ENCODE measurements around the gene PLA2G2F.

The PLA2G2F gene

GRCh38 chr1:20174937-20175666 is 36.0 kb downstream of the PLA2G2F start:
- no peak for DNase-seq

- no peak for DNase-seq
Measured at GRCh38 chr1:20178634-20179370, 39.7 kb downstream of the PLA2G2F start.

GRCh38 chr1:20179371-20180128 is 40.4 kb downstream of the PLA2G2F start:
- no peak for DNase-seq

GRCh38 chr1:20180129-20180843 is 41.2 kb downstream of the PLA2G2F start:
- no peak for DNase-seq

- DNase-seq = no peak
Measured at GRCh38 chr1:20180844-20181207, 41.7 kb downstream of the PLA2G2F start.

- no peak for DNase-seq
Measured at GRCh38 chr1:20182415-20182814, 43.3 kb downstream of the PLA2G2F start.

GRCh38 chr1:20183035-20183434 is 43.9 kb downstream of the PLA2G2F start:
- DNase-seq = no peak

- no peak for DNase-seq
Measured at GRCh38 chr1:20183616-20184271, 44.6 kb downstream of the PLA2G2F start.

- DNase-seq = no peak
Measured at GRCh38 chr1:20184481-20184900, 45.4 kb downstream of the PLA2G2F start.

GRCh38 chr1:20184997-20185833 is 46.1 kb downstream of the PLA2G2F start:
- DNase-seq = no peak

GRCh38 chr1:20185834-20186782 is 47.0 kb downstream of the PLA2G2F start, which contains the start of the genes PLA2G2C and UBXN10:
TSS of gene PLA2G2C (minus strand) at chr1:20186518. CDS start at chr1:20177363, 9,155 bp downstream.
TSS of gene UBXN10 (plus strand) at chr1:20186096. CDS start at chr1:20190562, 4,466 bp downstream.
- no peak for DNase-seq

GRCh38 chr1:20187103-20187812 is 48.1 kb downstream of the PLA2G2F start:
- DNase-seq = peak; percentile 79

GRCh38 chr1:20187813-20188454 is 48.8 kb downstream of the PLA2G2F start:
- no peak for DNase-seq

GRCh38 chr1:20188455-20188817 is 49.3 kb downstream of the PLA2G2F start:
- no peak for DNase-seq

- DNase-seq = no peak
Measured at GRCh38 chr1:20189664-20190063, 50.5 kb downstream of the PLA2G2F start.

GRCh38 chr1:20190256-20191160 is 51.4 kb downstream of the PLA2G2F start:
- no peak for DNase-seq

GRCh38 chr1:20191266-20191825 is 52.2 kb downstream of the PLA2G2F start:
- DNase-seq = no peak

Data from NCI-H2171 (cell line).